GM18502 (cell line): ENCODE measurements around the gene EFCAB10.
"Not testable (repeated sequence)": the region's sequence is repeated elsewhere in the genome, so short reads cannot be mapped to it uniquely, and the experiment has no call there.

Experiments used
- ATAC-seq: cut with Tn5 transposase; IDR thresholded peaks from one replicate; pipeline ENCODE4 v1.9.1; 2021; ENCODE audit warnings: mild to moderate bottlenecking; ENCODE audit not compliant: unreplicated experiment, poor library complexity

Gene EFCAB10

GRCh38 chr7:105599551-105599950, 18.3 kb upstream of the EFCAB10 start:
- ATAC-seq, result no peak

GRCh38 chr7:105599080-105599479, 17.8 kb upstream of the EFCAB10 start:
- ATAC-seq, result not testable (repeated sequence)

GRCh38 chr7:105596866-105597265, 15.6 kb upstream of the EFCAB10 start:
- ATAC-seq, result no peak

DNA sequence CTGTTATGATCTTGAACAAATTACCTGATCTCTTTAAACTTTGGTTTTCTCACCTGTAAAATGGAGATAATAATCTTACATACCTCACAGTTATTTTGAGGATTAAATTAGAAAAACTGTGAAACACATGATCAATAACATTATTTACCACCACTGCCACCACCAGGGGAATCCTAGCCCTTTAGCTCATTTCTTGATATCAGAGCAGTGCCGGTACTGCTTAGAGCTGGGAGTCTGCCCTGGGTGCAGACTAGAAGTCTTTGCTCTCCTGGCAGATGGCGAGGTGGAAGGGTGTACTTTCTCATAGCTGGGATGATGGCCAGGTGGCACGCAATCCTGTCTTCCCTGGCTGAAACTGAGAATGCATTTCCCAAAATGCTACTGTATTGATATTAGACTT, 12.7 kb upstream of the EFCAB10 start:
- no peak for ATAC-seq

GRCh38 chr7:105591522-105591921, 10.2 kb upstream of the EFCAB10 start:
- ATAC-seq, result no peak

- no peak for ATAC-seq
Observed at GRCh38 chr7:105590793-105591192, 9.5 kb upstream of the EFCAB10 start.

DNA sequence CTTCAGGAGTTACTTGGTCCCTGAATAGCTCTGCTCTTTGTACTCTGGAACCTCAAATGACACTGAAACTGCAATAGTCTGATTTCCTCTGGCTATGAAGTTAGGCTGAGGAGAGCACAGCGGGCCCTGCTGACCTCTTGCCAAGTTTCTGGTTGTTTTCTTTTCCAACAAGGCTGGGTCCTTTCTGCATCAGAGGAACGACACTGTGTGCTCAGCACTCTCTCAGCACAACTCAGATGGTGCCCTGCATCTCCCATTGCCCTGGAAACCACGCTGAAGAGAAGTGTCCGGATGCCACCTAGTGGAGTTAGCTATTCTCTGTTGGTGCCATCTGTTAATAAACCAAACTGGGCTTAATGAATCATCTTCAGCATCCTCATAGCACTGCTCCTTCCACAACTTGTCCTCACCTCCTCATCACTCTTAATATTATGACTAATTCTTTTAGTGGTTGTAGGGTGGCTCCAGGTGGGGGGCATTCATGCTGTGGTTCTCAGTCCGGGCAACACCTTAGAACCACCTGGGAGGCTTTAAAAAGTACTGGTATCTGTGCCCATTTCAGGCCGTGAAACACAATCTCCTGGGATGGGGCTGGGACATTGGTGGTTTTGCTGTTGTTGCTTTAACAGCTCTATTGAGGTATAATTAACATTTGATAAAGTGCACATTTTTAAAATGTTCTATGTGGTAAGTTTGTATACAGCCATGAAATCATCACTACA, 8.2 kb upstream of the EFCAB10 start:
- peak; percentile 89 for ATAC-seq

GRCh38 chr7:105587909-105588635, 6.8 kb upstream of the EFCAB10 start:
- no peak for ATAC-seq

DNA sequence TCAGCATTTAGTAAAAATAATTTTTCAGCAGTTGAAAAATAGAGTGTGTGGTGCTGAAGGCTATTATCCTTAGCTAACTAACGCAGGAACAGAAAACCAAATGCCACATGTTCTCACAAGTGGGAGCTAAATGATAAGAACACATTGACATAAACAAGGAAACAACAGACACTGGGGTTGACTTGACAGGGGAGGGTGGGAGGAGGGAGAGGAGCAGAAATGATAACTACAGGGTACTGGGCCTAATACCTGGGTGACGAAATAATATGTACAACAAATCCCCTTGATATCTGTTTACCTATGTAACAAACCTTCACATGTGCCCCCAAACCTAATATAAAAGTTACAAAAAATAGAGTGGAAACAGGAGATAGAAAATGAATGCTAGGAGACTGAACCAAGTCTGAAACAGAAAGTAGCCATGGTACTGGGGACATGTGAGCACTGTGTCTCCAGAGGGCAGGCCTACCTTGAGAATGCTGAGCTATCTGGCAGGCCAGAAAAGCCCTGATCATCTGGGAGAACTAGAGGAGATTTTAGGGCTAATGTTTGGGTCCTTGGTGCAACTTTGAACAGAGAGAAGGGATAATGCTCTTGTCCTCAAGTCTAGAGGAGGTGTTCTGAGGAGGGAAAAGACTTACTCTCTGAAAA, 4.7 kb upstream of the EFCAB10 start:
- no peak for ATAC-seq

- no peak for ATAC-seq
Observed at GRCh38 chr7:105584165-105584564, 2.9 kb upstream of the EFCAB10 start.

DNA sequence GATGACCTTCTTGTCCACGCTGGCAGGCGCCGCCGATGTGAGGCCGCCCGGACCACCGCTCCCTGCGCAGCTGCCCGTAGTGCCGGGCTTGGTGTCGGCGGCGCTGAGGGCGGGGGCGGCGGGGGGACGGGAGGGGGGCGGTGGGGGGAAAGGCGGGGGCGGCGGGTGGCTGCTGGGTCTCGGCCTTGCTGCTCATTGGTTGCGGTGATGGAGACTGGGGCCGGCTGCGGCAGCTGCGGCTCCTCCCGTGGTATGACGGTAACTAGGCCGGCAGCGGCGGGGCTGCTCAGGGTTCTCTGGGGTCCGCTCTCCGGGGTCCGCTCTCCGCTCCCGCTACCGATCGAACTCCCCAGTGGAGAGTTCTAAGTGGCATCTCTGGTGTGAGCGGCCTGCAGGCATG, 1.8 kb upstream of the EFCAB10 start:
- no peak for ATAC-seq

DNA sequence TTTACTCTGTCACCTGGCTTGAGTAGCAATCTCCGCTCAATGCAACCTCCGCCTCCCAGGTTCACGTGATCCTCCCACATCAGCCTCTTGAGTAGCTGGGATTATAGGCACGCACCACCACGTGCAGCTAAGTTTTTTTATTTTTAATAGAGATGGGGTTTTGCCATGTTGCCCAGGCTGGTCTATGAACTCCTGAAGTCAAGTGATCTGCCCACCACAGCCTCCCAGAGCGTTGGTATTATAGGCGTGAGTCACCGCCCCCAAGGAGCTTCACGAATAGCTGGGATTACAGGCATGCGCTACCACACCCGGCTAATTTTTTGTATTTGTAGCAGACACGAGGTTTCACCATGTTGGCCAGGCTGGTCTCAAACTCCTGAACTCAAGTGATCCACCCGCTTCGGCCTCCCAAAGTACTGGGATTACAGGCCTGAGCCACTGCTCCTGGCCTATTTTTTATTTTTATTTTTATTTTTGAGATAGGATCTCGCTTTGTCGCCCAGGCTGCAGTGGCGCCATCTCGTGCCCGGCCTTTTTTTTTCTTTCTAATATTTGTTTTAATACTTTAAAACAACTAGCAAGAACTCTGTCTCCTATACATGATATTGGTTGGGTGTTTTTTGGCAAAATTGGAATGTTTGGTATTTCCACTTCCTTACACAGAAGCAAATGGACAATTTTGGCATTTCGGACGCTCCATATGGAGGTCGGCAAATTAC, 1.1 kb downstream of the EFCAB10 start:
- no peak for ATAC-seq

GRCh38 chr7:105578496-105578895, 2.8 kb downstream of the EFCAB10 start:
- no peak for ATAC-seq

DNA sequence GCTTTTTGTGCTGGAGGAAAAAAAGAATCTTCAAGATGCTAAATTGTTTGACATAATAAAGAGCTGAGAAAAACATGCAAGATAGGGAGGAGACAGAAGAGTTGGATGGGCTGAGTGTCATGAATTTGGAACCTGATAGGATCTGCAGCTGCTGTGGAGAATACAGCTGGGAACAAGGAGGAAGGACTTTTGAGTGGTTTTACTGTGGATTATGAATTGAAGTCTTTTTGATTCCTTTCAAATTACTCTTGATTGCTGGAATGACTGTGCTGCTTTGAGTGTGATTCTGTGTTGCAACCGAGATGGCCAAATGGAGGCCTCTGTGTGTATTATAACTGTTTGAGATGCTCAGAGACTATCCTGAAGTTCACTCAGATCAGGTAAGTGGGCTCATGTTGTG, 4.0 kb downstream of the EFCAB10 start:
- ATAC-seq, result no peak

DNA sequence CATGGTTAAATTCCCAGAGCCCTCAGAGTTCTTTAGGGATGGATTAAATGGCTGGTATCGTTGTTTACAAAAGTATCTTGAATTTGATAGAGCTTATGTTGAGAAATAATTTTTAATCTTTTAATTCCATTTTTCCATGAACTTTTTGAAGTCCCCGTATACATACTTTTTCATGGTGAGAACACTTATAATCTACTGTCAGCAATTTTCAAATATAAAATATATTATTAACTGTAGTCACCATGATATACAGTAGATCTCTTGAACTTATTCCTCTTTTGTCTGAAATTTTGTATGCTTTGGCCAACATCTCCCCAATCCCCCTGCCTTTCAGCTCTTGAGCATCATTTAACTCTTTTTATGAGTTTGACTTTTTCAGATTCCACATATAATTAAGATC, 9.4 kb downstream of the EFCAB10 start:
- ATAC-seq, result no peak

DNA sequence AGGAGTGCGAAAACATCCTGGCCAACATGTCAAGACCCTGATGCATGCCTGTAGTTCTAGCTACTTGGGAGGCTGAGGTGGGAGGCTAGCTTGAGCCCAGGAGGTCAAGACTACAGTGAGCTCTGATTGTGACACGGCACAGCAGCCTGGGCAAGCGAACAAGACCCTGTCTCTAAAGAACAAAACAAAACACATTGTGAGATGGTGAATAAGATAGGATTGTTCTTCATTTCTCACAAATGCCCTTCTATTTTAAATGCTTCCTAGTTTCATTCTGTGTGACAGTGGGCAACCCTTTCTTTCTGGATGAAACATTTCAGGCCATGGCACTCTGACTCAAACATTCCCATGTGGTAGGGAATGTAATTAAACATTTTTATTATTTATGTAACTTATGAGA, 13.5 kb downstream of the EFCAB10 start:
- ATAC-seq, result no peak

GRCh38 chr7:105567024-105567423, 14.3 kb downstream of the EFCAB10 start:
- ATAC-seq, result no peak

GRCh38 chr7:105565190-105565589, 16.1 kb downstream of the EFCAB10 start:
- no peak for ATAC-seq

GRCh38 chr7:105559926-105560325, 21.4 kb downstream of the EFCAB10 start:
- no peak for ATAC-seq

DNA sequence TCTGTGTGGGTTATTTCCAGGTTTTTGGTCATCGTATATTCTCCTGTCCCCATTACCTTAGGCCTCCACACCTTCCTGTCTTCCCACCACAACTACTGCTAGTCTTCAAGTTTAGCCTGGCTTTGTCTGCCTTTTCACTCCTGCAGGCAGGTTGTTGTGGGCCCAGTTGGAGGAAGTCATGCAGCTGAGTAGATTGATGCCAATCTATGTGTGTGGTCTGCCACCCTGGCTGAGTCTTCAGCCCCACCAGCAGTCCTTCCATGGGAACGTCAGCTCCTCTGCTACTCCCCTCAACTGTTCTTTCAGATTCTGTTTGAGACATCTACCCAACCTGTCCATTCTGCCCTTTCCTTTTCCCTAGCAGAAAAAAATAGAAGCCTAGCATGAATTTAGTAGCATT, 43.0 kb downstream of the EFCAB10 start:
- ATAC-seq, result no peak
